ENCODE results near the gene UST.

- TF ChIP-seq, protein P1, sequence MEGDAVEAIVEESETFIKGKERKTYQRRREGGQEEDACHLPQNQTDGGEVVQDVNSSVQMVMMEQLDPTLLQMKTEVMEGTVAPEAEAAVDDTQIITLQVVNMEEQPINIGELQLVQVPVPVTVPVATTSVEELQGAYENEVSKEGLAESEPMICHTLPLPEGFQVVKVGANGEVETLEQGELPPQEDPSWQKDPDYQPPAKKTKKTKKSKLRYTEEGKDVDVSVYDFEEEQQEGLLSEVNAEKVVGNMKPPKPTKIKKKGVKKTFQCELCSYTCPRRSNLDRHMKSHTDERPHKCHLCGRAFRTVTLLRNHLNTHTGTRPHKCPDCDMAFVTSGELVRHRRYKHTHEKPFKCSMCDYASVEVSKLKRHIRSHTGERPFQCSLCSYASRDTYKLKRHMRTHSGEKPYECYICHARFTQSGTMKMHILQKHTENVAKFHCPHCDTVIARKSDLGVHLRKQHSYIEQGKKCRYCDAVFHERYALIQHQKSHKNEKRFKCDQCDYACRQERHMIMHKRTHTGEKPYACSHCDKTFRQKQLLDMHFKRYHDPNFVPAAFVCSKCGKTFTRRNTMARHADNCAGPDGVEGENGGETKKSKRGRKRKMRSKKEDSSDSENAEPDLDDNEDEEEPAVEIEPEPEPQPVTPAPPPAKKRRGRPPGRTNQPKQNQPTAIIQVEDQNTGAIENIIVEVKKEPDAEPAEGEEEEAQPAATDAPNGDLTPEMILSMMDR (IDR thresholded peaks at IDR 0.05; ENCODE audit: poor library complexity): no peak
- TF ChIP-seq EZH2 (IDR thresholded peaks at IDR 0.05; ENCODE audit: borderline replicate concordance) (no peak), EZH2phosphoT487 (IDR thresholded peaks at IDR 0.05; ENCODE audit: low read depth, severe bottlenecking, unreplicated experiment) (no peak)
Observed at GRCh38 chr6:149125309-149125708, 378.5 kb downstream of the UST start.
